ENCODE data around the gene KLK10. TPM values are rescaled to one million over a fixed set of nuclear protein-coding genes. Genes with fewer than 3 reads are reported as not detected.

Gene KLK10
- total RNA-seq, 4 donors from 2014 or later: 1.6 TPM; not detected in 3

DNA sequence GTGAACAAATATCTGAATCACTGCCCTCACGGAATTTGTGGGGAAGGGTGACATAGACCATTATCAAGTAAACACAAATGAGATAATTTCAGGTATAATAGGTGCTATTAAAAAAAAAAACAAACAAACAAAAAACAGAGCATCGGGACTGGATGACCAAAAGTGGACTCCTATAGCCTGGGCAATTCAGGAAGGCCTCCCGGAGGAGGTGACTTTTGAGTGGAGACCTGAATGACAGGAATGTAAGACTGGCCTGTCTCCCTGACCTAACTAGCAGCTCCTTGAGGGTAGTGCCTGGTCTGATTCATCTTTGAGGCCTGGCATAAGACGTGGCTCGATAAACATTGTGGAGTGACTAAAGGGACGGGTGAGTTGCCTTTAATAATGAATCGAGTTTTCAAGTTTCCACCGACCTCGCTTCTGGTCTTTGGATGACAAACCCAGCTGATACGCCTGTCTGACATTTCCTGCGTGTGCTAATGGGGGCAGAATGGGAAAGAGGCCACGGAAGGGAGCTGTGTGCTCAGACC, 6.8 kb downstream of the KLK10 start:
- no peaks in the 10 kb centered on the region for H3K4me1 ChIP-seq
- no peak for DNase-seq
- no peak overlapping the region for H3K4me3 ChIP-seq
- H3K27me3 ChIP-seq: peaks cover 17 to 25% (median 24%) of the 10 kb centered on the region in 3 donors
- in situ Hi-C loops (cut with MboI; ENCODE audit: low sequenced_read_pairs in 4 of 4): no loop called here
- H3K36me3 ChIP-seq: no peaks in the 10 kb centered on the region
- intact Hi-C loops (cut with DNase I; ENCODE audit: low total_unique reads): no loop called here
- no peak overlapping the region for H3K27ac ChIP-seq
- no peaks in the 10 kb centered on the region for H3K9me3 ChIP-seq
- ATAC-seq: no peak
- TF ChIP-seq, protein P1, sequence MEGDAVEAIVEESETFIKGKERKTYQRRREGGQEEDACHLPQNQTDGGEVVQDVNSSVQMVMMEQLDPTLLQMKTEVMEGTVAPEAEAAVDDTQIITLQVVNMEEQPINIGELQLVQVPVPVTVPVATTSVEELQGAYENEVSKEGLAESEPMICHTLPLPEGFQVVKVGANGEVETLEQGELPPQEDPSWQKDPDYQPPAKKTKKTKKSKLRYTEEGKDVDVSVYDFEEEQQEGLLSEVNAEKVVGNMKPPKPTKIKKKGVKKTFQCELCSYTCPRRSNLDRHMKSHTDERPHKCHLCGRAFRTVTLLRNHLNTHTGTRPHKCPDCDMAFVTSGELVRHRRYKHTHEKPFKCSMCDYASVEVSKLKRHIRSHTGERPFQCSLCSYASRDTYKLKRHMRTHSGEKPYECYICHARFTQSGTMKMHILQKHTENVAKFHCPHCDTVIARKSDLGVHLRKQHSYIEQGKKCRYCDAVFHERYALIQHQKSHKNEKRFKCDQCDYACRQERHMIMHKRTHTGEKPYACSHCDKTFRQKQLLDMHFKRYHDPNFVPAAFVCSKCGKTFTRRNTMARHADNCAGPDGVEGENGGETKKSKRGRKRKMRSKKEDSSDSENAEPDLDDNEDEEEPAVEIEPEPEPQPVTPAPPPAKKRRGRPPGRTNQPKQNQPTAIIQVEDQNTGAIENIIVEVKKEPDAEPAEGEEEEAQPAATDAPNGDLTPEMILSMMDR (IDR thresholded peaks at IDR 0.05 in 4 of 5, conservative IDR thresholded peaks at IDR 0.05 in 1 of 5): no peak
- no peak for TF ChIP-seq POLR2A (IDR thresholded peaks at IDR 0.05)

DNA sequence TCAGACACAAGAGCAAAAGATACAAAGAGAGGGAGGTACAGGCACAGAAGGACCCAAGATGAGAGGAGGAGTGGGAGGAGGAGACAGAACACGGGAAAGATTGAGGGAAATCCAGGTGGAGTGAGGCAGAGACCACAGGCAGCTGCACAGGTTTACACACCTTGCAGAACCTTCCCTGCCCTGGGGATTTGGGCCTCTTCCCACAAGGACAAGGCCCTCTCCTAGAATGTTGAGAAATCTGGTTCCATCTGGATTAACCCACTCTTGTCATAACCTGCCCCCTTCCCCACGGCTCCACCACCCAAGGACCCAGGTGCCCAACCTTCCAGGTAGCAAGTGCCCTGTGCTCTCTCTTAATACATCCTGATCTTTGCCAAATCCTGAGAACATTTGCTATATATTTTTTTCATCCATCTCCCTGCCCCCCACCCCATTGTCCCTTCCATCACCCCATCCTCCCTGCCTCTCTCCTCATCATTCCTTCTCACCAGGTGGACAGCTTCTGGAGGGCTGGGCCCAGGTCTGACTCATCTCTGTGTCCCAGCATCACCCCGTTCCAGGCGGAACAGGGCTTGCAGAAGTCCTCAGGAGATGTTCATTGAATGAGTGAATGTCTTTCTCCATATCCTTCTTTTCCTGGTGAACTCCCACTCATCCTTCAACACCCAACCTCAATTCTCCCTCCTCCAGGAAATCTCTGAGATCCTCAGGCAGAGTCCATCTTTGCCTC, 9.3 kb downstream of the KLK10 start:
- no peak for TF ChIP-seq POLR2A (IDR thresholded peaks at IDR 0.05)
- in situ Hi-C loops (cut with MboI; ENCODE audit: low sequenced_read_pairs in 4 of 4) (no loop called here), intact Hi-C loops (cut with DNase I; ENCODE audit: low total_unique reads) (no loop called here)
- no peaks in the 10 kb centered on the region for H3K4me1 ChIP-seq
- no peak overlapping the region for H3K27ac ChIP-seq
- DNase-seq: no peak
- H3K4me3 ChIP-seq: no peak overlapping the region
- H3K27me3 ChIP-seq: peaks cover 0 to 2% (median under 1%) of the 10 kb centered on the region in 3 donors
- no peak for ATAC-seq
- H3K36me3 ChIP-seq: no peaks in the 10 kb centered on the region
- H3K9me3 ChIP-seq: no peaks in the 10 kb centered on the region

DNA sequence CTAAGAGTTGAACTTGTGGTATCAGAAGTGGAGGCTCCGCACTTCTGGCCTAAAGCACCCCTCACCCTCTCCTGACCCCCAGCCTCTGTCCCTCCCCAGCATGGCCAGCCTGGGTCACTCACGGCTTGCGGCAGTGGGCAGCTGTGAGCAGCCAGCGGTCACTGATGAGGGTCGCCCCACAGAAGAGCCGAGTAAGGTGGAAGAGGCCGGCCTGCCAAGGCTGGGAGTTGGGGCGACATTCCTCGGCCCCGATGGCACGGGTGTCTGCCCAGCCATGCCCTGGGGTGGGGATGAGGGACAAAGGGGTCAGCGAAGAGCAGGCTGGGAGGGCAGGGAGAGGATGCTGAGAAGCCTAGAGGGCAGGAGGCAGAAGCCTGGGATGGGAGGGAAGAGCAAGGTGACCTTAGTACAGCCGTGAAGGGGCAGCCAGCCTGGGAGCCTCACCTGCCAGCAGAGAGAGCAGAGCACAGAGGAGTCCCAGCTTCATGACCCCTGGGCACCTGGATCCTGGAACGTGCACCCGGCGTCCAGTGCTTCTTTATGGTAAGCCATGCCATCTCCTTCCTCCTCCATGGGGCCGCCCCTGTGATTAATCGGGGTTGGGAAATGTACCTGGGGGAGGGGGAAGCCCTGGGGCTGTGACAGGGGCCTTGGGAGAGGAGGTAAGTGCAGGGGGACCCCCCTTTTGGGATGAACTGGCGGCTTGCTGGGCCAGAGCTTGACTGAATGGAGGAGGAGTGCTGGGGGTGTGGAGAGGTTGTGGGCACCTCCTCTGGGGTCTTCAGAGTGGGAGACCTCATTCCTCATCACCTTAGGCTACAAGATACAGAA, 10.2 kb downstream of the KLK10 start:
- in situ Hi-C loops (cut with MboI; ENCODE audit: low sequenced_read_pairs in 4 of 4): no loop called here
- Histone ChIP-seq H3K36me3 (no peaks in the 10 kb centered on the region), H3K9me3 (no peaks in the 10 kb centered on the region), H3K27ac (no peak overlapping the region), H3K4me1 (no peaks in the 10 kb centered on the region), H3K4me3 (no peak overlapping the region), H3K27me3 (no peaks in the 10 kb centered on the region)
- ATAC-seq (no peak), DNase-seq (no peak)
- intact Hi-C loops (cut with DNase I; ENCODE audit: low total_unique reads): no loop called here
- TF ChIP-seq POLR2A (IDR thresholded peaks at IDR 0.05): no peak
- TF ChIP-seq, protein P1 (IDR thresholded peaks at IDR 0.05 in 4 of 5, conservative IDR thresholded peaks at IDR 0.05 in 1 of 5): no peak

DNA sequence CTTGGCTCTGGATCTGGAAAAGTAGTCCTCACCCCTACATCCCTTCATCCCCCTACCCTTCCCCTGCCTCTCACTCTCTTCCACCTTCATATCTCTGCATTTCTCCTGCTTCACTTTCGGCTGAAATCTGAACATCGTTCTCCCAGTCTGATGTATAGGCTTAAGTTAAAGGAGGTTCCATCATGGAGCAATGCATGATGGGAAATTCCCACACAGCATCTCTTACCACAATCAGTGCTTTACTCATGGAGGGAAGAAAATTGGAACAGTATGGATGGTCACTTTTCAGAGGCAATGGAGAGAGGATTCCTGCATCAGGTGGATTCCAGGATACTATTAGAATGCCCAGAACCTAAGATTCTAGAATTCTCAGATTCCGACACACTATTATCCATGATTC, 12.0 kb downstream of the KLK10 start:
- no peaks in the 10 kb centered on the region for H3K4me1 ChIP-seq
- peaks cover 0 to under 1% (median 0%) of the 10 kb centered on the region in 3 donors for H3K27me3 ChIP-seq
- intact Hi-C loops (cut with DNase I; ENCODE audit: low total_unique reads) (no loop called here), in situ Hi-C loops (cut with MboI; ENCODE audit: low sequenced_read_pairs in 4 of 4) (no loop called here)
- H3K9me3 ChIP-seq: no peaks in the 10 kb centered on the region
- DNase-seq (no peak), ATAC-seq (no peak)
- no peak overlapping the region for H3K27ac ChIP-seq
- H3K4me3 ChIP-seq: no peak overlapping the region
- TF ChIP-seq, protein P1 (IDR thresholded peaks at IDR 0.05 in 4 of 5, conservative IDR thresholded peaks at IDR 0.05 in 1 of 5): no peak
- H3K36me3 ChIP-seq: no peaks in the 10 kb centered on the region

DNA sequence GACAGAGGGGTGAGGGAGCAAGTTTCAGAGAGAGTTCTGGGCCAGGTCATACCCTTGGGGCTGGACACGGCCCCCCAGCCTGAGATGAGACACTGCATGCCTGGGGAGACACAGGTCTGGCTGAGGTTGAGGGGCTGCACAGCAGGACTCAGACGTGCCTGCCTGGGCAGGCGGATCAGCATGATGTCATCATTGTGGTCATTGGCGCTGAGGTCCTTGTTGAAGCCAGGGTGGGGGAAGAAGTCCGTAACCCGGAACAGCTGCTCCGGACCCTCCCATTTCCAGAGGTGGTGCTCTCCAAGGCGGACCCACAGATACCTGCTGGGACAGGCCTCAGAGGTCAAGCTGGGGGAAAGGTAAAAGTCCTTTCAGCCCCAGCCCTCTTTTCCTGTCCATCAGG, 13.1 kb downstream of the KLK10 start:
- in situ Hi-C loops (cut with MboI; ENCODE audit: low sequenced_read_pairs in 4 of 4) (no loop called here), intact Hi-C loops (cut with DNase I; ENCODE audit: low total_unique reads) (no loop called here)
- no peak for DNase-seq
- Histone ChIP-seq H3K27me3 (peaks cover 0 to 9% (median 3%) of the 10 kb centered on the region in 3 donors), H3K9me3 (no peaks in the 10 kb centered on the region), H3K27ac (no peak overlapping the region), H3K36me3 (no peaks in the 10 kb centered on the region), H3K4me1 (no peaks in the 10 kb centered on the region), H3K4me3 (no peak overlapping the region)
- TF ChIP-seq, protein P1 (IDR thresholded peaks at IDR 0.05 in 4 of 5, conservative IDR thresholded peaks at IDR 0.05 in 1 of 5): no peak
- TF ChIP-seq POLR2A (IDR thresholded peaks at IDR 0.05): no peak
- no peak for ATAC-seq
